BJ (cell line): Measurements from ENCODE around the gene CHMP5. TPM values are rescaled to one million over a fixed set of nuclear protein-coding genes. Genes with fewer than 3 reads are reported as not detected.
A peak's percentile ranks its signal among the peaks of the same experiment; 100 is the strongest.

Experiments used
- CTCF ChIA-PET: fragments of 350-600 bp; formaldehyde crosslinking; extraction: SDS; loops from one replicate; lab custom pipeline; 2021; ENCODE audit warnings: antibody characterized with exemption, inconsistent platforms; lab: Yijun Ruan, JAX
- POLR2A ChIA-PET: fragments of 300-600 bp; sonication (Branson Sonifier 250); formaldehyde crosslinking; extraction: SDS; loops from one replicate; lab custom pipeline; 2021; ENCODE audit warnings: antibody characterized with exemption; lab: Charles Lee
- DNase-seq: peaks from one replicate; pipeline ENCODE4 v3.0.0-alpha.2; 2011; ENCODE audit warnings: low read depth
- H3K27me3 ChIP-seq: 2 replicates; pipeline ENCODE4 v1.6.0; 2011; ENCODE audit warnings: low read length; ENCODE audit not compliant: control insufficient read depth, insufficient read depth
- H3K36me3 ChIP-seq: 2 replicates; pipeline ENCODE4 v1.5.1; 2011; ENCODE audit warnings: low read length; ENCODE audit not compliant: control insufficient read depth, insufficient read depth
- H3K4me3 ChIP-seq: 2 replicates; pipeline ENCODE4 v1.5.1; 2011; ENCODE audit warnings: low read depth, mild to moderate bottlenecking, control low read depth, low read length
- CTCF ChIP-seq: IDR thresholded peaks from 2 replicates; pipeline ENCODE4 v1.5.1; 2011; ENCODE audit warnings: low read depth, mild to moderate bottlenecking, control low read depth, inconsistent platforms, low read length, moderate library complexity; ENCODE audit not compliant: insufficient read depth
- polyA plus RNA-seq: library from polyadenylated mRNA; depleted of rRNA; stranded (reverse); fragments of >200 nt; gene quantifications from 2 replicates; pipeline ENCODE4 v1.2.3, GENCODE V29; 2011

CHMP5 gene
- polyA plus RNA-seq, 1 experiment, result 37.6 TPM

GRCh38 chr9:33264003-33264472, 811 bp upstream of the CHMP5 start:
- CTCF ChIA-PET, result interaction anchor here (0.5 to 1.1 kb wide), 4 partner anchors 10 to 67 kb away, joined by 3 read pairs; no protein-coding TSS in a partner anchor
- peak overlapping the region; percentile 95 for H3K4me3 ChIP-seq
- no peaks in the 10 kb centered on the region for H3K27me3 ChIP-seq
- POLR2A ChIA-PET, result no interaction called here
- peaks cover 8% of the 10 kb centered on the region for H3K36me3 ChIP-seq
- no peak for DNase-seq
- no peak for TF ChIP-seq CTCF

GRCh38 chr9:33265211-33265865, 489 bp downstream of the CHMP5 start:
- ChIA-PET CTCF (interaction anchor here (1.0 kb wide), 1 partner anchor 13 kb away, joined by 3 read pairs; no protein-coding TSS in a partner anchor), POLR2A (no interaction called here)
- Histone ChIP-seq H3K27me3 (no peaks in the 10 kb centered on the region), H3K36me3 (peaks cover 4% of the 10 kb centered on the region), H3K4me3 (peak overlapping the region; percentile 74)
- no peak for DNase-seq
- no peak for TF ChIP-seq CTCF

GRCh38 chr9:33267151-33267767, 2.4 kb downstream of the CHMP5 start:
- peaks cover 6% of the 10 kb centered on the region for H3K36me3 ChIP-seq
- ChIA-PET POLR2A (no interaction called here), CTCF (interaction anchor here (1.5 kb wide), 1 partner anchor 16 kb away, joined by 3 read pairs; no protein-coding TSS in a partner anchor)
- no peak for DNase-seq
- TF ChIP-seq CTCF, result no peak
- no peaks in the 10 kb centered on the region for H3K27me3 ChIP-seq
- no peak overlapping the region for H3K4me3 ChIP-seq

- no peak for TF ChIP-seq CTCF
- CTCF ChIA-PET, result no interaction called here
Measured at GRCh38 chr9:33270146-33270545, 5.3 kb downstream of the CHMP5 start.

GRCh38 chr9:33272061-33272460, 7.2 kb downstream of the CHMP5 start:
- no peak for TF ChIP-seq CTCF
- no peak for DNase-seq
- ChIA-PET POLR2A (no interaction called here), CTCF (interaction anchor here (0.5 to 3.3 kb wide), 2 partner anchors 11 to 60 kb away, joined by 3 to 10 read pairs; no protein-coding TSS in a partner anchor)
- Histone ChIP-seq H3K36me3 (peaks cover 12% of the 10 kb centered on the region), H3K4me3 (no peak overlapping the region), H3K27me3 (no peaks in the 10 kb centered on the region)

More at GRCh38 chr9:33270146-33270545, 5.3 kb downstream of the CHMP5 start:
- Histone ChIP-seq H3K4me3 (no peak overlapping the region), H3K36me3 (peaks cover 9% of the 10 kb centered on the region), H3K27me3 (no peaks in the 10 kb centered on the region)
- no peak for DNase-seq
- POLR2A ChIA-PET, result no interaction called here
